ENCODE results near the gene DNAL4.

The DNAL4 gene

GRCh38 chr22:38740116-38740723, 53.7 kb downstream of the DNAL4 start:
- peaks cover 17 to 34% of the 10 kb centered on the region in 2 donors for H3K4me1 Mint-ChIP-seq
- no peak overlapping the region for H3K4me3 Mint-ChIP-seq
- peak overlapping the region; percentile 85 for H3K27ac Mint-ChIP-seq
- H3K36me3 Mint-ChIP-seq: peaks cover 57 to 66% of the 10 kb centered on the region in 2 donors
- DNase-seq (no peak), ATAC-seq (replicated peaks) (no peak)
- no peaks in the 10 kb centered on the region for H3K27me3 Mint-ChIP-seq
- no peaks in the 10 kb centered on the region for H3K9me3 Mint-ChIP-seq

GRCh38 chr22:38739300-38740055, 54.5 kb downstream of the DNAL4 start:
- peaks cover 60 to 66% of the 10 kb centered on the region in 2 donors for H3K36me3 Mint-ChIP-seq
- no peak overlapping the region for H3K4me3 Mint-ChIP-seq

GRCh38 chr22:38738475-38739070, 55.4 kb downstream of the DNAL4 start:
- Mint-ChIP-seq H3K27ac (peak overlapping the region; percentile 79), H3K27me3 (no peaks in the 10 kb centered on the region), H3K36me3 (peaks cover 60 to 74% of the 10 kb centered on the region in 2 donors), H3K4me1 (peaks cover 29 to 49% of the 10 kb centered on the region in 2 donors), H3K9me3 (no peaks in the 10 kb centered on the region), H3K4me3 (peak overlapping the region in 1 of 2 donors; percentile 36)
- DNase-seq (no peak), ATAC-seq (replicated peaks) (no peak)

More at GRCh38 chr22:38739300-38740055, 54.5 kb downstream of the DNAL4 start:
- DNase-seq (no peak), ATAC-seq (replicated peaks) (no peak)
- no peaks in the 10 kb centered on the region for H3K9me3 Mint-ChIP-seq
- peak overlapping the region; percentile 85 for H3K27ac Mint-ChIP-seq
- H3K4me1 Mint-ChIP-seq: peaks cover 23 to 41% of the 10 kb centered on the region in 2 donors
- H3K27me3 Mint-ChIP-seq: no peaks in the 10 kb centered on the region

DNA sequence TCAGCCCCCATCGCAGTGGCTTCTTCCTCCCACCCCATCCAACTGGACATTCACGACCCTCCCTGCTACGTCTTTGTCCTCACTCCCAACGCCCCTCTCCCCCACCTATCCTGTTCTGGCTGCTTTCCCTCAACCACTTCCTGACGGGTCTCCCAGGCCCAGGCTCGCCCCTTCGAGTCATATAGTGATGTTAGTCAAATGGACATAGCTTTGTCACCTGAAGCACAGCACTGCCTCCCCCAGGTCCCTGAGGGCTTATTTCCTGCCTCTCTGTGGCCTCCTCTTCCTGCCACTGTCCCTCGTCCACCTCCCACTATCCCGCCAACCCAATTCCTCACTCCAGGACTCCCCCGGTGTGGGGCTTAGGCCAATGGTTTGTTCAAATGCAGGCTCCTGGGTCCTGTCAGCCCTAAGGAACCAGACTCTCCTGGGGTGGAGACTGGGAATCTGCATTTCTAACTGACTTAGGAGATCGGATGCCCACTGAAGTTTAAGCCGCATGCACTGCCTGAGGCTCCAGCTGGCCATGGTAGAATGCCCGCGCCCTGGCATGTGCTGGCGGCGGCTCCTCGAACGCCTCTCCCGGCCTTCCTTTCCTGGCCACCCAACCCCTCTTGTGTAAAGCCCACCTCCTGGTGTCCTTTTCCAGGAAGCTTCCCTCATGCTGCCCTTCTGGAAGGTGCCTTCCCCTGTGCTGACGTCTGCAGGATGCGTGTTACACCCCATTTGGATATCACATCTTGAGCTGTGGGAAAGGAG, 56.5 kb downstream of the DNAL4 start:
- peaks cover 35 to 56% of the 10 kb centered on the region in 2 donors for H3K4me1 Mint-ChIP-seq

DNA sequence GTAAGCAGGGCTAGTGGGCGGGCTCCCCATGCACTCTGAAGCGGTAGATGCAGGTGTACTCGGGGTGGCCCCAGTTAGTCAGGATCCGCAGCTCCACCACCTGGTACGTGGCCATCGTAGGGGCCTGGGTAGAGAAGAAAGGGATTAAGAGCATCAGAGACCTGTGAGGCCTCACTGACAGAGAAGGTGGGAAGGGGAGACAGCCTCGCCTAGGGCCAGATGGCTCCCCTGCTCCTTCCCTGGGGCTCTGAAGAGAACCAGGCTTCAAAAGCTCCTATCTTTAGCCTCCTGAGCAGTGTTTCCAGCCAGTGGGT, 57.7 kb downstream of the DNAL4 start:
- Mint-ChIP-seq H3K27me3 (no peaks in the 10 kb centered on the region), H3K36me3 (peaks cover 51 to 70% of the 10 kb centered on the region in 2 donors), H3K9me3 (no peaks in the 10 kb centered on the region), H3K4me3 (peak overlapping the region in 1 of 2 donors; percentile 8), H3K4me1 (peaks cover 35 to 56% of the 10 kb centered on the region in 2 donors), H3K27ac (peak overlapping the region; percentile 83)
- ATAC-seq (replicated peaks) (peak in 1 of 2 donors; percentile 15), DNase-seq (no peak)

More for the DNA sequence above, 56.5 kb downstream of the DNAL4 start:
- Mint-ChIP-seq H3K4me3 (peak overlapping the region in 1 of 2 donors; percentile 3), H3K36me3 (peaks cover 58 to 74% of the 10 kb centered on the region in 2 donors), H3K9me3 (no peaks in the 10 kb centered on the region), H3K27ac (peak overlapping the region; percentile 90), H3K27me3 (no peaks in the 10 kb centered on the region)
- DNase-seq: no peak
- ATAC-seq (replicated peaks): no peak

DNA sequence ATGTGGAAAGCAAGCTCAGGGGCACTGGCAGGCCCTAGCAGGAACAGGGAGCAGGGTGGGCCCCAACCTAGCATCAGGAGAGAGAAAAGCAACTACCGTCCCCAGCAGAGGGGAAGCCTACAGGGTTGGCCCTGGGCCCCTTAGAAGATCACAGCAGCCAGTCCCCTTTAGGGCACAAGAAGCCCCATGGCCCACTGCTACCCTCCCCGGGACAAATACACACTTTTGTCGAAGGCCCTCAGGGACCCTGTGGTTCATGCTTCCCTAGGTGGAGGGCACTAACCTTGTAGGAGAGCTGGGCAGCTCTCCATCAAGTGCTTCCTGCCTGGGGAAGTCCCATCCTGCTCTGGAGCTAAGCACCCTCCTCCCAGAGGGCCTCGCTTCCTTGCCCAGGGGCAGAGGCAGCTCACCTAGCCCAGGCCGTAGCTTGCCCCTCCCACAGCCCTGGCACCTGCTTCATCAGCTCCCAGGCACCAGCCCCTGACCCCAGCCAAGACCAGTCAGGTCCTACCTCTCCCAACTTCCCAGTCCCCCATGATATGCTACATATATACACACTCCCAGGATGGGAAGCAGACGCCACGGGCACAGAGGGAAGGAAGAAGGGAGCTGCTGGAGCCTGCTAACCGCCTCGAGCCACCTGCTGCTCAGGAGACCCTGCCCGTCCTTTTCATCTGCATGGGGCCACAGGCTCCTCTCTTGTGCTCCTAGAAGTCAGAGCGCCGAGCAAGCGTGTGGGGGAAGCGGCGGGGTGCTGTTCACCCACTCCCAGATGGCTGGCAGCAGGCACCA, 58.3 kb downstream of the DNAL4 start:
- Mint-ChIP-seq H3K4me3 (peak overlapping the region in 1 of 2 donors; percentile 8), H3K27ac (peak overlapping the region; percentile 83), H3K27me3 (no peaks in the 10 kb centered on the region), H3K36me3 (peaks cover 46 to 70% of the 10 kb centered on the region in 2 donors), H3K4me1 (peaks cover 35 to 56% of the 10 kb centered on the region in 2 donors), H3K9me3 (no peaks in the 10 kb centered on the region)
- DNase-seq (no peak), ATAC-seq (replicated peaks) (peak; percentile 22 to 28)

- no peak for DNase-seq
- Mint-ChIP-seq H3K27me3 (no peaks in the 10 kb centered on the region), H3K27ac (peak overlapping the region; percentile 83), H3K36me3 (peaks cover 47 to 73% of the 10 kb centered on the region in 2 donors), H3K9me3 (no peaks in the 10 kb centered on the region), H3K4me1 (peaks cover 35 to 56% of the 10 kb centered on the region in 2 donors), H3K4me3 (no peak overlapping the region)
- no peak for ATAC-seq (replicated peaks)
Observed at GRCh38 chr22:38735126-38735464, 58.8 kb downstream of the DNAL4 start.

DNA sequence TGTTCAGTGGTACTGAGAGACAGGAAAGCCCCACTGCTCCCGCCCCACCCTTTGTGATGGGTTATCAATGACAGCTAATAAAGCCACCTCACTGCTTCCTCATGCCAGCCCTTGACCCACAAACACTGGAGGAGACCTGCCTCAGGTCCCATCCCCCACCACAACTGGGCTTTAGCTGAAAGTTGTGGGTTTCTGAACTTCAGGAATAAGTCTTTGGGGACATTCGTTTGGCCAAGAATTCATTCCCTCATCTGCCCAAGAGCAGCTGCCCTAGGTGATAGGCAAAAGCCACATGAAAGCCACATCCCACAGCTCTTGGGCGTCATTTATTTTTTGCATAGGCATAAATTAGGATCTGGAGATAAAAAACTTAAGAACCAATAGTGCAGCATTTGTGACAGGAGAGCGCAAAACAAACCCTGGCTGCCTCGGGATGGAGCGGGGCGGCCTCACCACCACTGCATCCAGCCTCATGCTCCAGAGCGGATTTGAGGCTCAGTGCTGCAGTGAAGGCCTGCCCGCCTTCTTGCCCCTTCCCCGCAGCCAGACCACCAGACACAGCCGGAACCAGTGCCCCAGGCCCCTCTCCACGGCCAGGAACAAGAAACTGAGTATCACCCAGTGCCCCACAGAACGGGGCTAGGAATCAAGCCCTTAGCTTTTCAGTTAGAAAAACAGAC, 59.4 kb downstream of the DNAL4 start:
- Mint-ChIP-seq H3K36me3 (peaks cover 42 to 70% of the 10 kb centered on the region in 2 donors), H3K27ac (peak overlapping the region; percentile 88), H3K27me3 (no peaks in the 10 kb centered on the region), H3K9me3 (no peaks in the 10 kb centered on the region), H3K4me3 (no peak overlapping the region), H3K4me1 (peaks cover 35 to 56% of the 10 kb centered on the region in 2 donors)
- ATAC-seq (replicated peaks) (no peak), DNase-seq (no peak)

DNA sequence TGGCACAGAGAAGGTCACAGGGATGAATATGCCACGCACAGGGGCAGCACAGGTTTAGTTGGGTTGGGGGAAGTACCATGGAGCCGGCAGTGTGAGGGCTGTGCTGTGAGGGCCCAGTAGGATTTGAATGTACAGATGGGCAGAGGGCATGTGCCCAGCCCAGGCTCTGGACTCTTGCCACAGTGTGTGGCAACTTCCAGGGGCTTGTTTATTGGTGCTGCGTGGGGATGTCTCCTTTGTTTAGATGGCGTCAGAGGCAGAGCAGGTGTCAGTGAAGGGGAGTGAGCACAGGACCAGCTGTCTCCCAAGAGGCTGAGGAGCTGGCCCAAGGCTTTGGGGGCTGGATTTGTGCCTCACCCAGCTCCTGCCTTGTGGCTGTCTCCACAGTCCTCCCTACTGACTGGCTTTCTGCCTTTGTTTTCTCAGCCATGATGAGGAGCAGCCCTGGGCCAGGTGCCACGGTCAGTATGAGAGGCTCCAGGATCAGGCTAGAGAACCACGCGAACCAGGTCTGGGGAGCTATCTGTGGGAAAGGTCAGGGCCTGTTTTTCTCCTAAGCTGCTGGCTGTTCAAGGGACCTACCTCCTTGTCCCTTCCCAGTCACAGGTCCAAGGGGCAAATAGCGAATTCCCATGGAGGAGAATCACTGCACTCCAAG, 60.1 kb downstream of the DNAL4 start:
- peaks cover 41 to 76% of the 10 kb centered on the region in 2 donors for H3K36me3 Mint-ChIP-seq
- H3K4me1 Mint-ChIP-seq: peaks cover 35 to 56% of the 10 kb centered on the region in 2 donors
- peak overlapping the region; percentile 88 for H3K27ac Mint-ChIP-seq
- peak; percentile 8 for ATAC-seq (replicated peaks)
- peak overlapping the region in 1 of 2 donors; percentile 60 for H3K4me3 Mint-ChIP-seq
- H3K27me3 Mint-ChIP-seq: no peaks in the 10 kb centered on the region
- H3K9me3 Mint-ChIP-seq: no peaks in the 10 kb centered on the region
- no peak for DNase-seq

DNA sequence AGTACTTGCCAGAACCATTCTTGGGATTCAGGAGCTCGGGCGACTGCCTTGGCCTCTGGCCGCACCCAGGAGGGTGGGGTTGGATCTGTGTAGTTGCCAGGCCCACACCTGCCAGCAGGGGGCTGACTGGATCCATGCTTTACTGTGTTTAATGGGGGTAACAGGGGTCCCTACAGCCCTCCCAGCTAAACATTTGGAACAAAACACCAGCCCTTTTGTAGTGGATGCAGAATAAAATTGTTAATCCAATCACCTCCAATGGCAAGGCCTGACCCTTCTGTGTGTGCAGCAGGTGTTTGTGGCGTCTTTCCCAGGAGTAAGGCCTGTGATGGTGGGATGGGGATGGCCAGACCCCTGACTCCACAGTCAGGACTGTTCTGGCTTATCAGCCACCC, 60.6 kb downstream of the DNAL4 start:
- Mint-ChIP-seq H3K36me3 (peaks cover 41 to 76% of the 10 kb centered on the region in 2 donors), H3K27me3 (no peaks in the 10 kb centered on the region), H3K4me3 (peak overlapping the region in 1 of 2 donors; percentile 60), H3K9me3 (no peaks in the 10 kb centered on the region), H3K27ac (peak overlapping the region; percentile 89), H3K4me1 (peaks cover 35 to 54% of the 10 kb centered on the region in 2 donors)
- ATAC-seq (replicated peaks): peak; percentile 64 to 69
- no peak for DNase-seq

- ATAC-seq (replicated peaks) (no peak), DNase-seq (no peak)
- Mint-ChIP-seq H3K4me1 (peaks cover 31 to 47% of the 10 kb centered on the region in 2 donors), H3K36me3 (peaks cover 36 to 74% of the 10 kb centered on the region in 2 donors), H3K4me3 (no peak overlapping the region), H3K27ac (peak overlapping the region; percentile 80), H3K27me3 (no peaks in the 10 kb centered on the region), H3K9me3 (no peaks in the 10 kb centered on the region)
Observed at GRCh38 chr22:38732251-38732815, 61.6 kb downstream of the DNAL4 start.

DNA sequence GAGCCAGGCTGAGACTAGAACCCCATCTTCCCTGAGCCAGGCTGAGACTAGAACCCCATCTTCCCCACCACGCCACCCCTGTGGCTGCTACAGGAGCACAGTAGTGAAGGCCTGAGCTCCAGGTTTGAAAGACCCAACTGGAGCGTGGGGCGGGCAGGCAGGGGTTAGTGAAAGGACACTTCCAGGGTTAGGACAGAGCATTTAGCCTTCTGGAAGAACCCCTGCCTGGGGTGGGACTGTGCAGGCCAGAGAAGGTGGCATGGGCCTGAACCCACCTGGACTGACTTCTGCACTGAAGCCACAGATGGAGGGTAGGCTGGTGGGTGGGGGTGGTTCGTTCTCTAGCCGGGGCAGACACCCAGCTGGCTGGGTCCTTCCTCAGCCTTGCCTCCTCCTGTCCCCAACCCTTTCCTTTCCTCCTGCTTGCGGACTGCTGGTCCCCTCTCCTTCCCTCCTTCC, 62.2 kb downstream of the DNAL4 start:
- Mint-ChIP-seq H3K27me3 (no peaks in the 10 kb centered on the region), H3K27ac (peak overlapping the region; percentile 80), H3K4me3 (no peak overlapping the region), H3K9me3 (no peaks in the 10 kb centered on the region), H3K4me1 (peaks cover 28 to 43% of the 10 kb centered on the region in 2 donors), H3K36me3 (peaks cover 36 to 74% of the 10 kb centered on the region in 2 donors)
- DNase-seq (no peak), ATAC-seq (replicated peaks) (no peak)
